ENCODE data around the gene ETF1.

DNA sequence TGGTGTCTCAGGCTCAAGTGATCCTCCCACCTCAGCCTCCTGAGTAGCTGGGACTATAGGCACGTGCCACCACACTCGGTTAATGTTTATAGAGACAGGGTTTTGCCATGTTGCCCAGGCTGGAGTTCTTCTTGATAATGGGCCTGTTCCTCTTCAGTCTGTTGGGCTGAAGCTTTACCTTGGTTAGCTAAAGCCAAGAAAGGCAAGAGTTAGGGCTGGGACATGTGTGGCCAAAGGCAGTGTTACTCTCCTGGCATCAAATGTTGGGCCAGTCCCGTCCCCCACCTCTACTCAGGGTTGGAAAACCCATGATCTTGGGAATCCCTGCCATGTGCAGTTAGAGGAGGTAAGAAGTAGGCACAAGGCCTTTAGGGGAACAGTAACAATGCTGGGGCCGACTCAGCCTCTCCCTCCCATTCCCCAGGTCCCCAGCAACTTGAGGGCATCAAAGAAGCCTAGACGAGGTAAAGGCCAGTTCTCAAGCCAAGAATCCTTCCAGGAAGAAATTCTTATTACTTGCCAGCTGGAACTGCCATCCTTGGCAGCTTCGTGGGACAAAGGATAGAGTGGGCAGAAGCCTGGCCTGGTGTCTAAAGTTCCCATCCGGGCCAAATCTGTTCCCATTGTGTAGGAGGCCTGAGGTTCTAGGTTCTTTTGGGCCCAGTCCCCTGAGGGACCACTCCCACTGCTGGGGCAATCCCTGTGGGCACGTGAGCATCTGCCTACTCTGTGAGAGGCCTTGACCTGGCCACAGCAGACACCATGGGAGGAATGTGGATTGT, 73.3 kb downstream of the ETF1 start:
- TF ChIP-seq, protein P1, sequence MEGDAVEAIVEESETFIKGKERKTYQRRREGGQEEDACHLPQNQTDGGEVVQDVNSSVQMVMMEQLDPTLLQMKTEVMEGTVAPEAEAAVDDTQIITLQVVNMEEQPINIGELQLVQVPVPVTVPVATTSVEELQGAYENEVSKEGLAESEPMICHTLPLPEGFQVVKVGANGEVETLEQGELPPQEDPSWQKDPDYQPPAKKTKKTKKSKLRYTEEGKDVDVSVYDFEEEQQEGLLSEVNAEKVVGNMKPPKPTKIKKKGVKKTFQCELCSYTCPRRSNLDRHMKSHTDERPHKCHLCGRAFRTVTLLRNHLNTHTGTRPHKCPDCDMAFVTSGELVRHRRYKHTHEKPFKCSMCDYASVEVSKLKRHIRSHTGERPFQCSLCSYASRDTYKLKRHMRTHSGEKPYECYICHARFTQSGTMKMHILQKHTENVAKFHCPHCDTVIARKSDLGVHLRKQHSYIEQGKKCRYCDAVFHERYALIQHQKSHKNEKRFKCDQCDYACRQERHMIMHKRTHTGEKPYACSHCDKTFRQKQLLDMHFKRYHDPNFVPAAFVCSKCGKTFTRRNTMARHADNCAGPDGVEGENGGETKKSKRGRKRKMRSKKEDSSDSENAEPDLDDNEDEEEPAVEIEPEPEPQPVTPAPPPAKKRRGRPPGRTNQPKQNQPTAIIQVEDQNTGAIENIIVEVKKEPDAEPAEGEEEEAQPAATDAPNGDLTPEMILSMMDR (conservative IDR thresholded peaks at IDR 0.05; ENCODE audit: low read length): no peak
- no peak for TF ChIP-seq EZH2phosphoT487 (IDR thresholded peaks at IDR 0.05; ENCODE audit: borderline replicate concordance, low read depth, low read length)
